NCI-H526 treated with DMSO at 0.1 percent for 48 hours (cell line): ENCODE measurements around the gene RASA3.

ENCODE experiments used
- DNase-seq: peaks from one replicate; lab custom pipeline; 2025; lab: John Stamatoyannopoulos, UW

RASA3 gene

GRCh38 chr13:113967729-113968462 is 164.5 kb downstream of the RASA3 start:
- no peak for DNase-seq

- no peak for DNase-seq
Measured at GRCh38 chr13:113967206-113967720, 165.2 kb downstream of the RASA3 start.

GRCh38 chr13:113965968-113966884 is 166.2 kb downstream of the RASA3 start:
- DNase-seq: no peak

- no peak for DNase-seq
Measured at GRCh38 chr13:113965383-113965874, 167.0 kb downstream of the RASA3 start.

GRCh38 chr13:113964251-113964995 is 168.0 kb downstream of the RASA3 start:
- no peak for DNase-seq

GRCh38 chr13:113963376-113963775 is 169.0 kb downstream of the RASA3 start:
- no peak for DNase-seq

- no peak for DNase-seq
Measured at GRCh38 chr13:113962975-113963374, 169.4 kb downstream of the RASA3 start.

- DNase-seq: no peak
Measured at GRCh38 chr13:113962386-113962785, 170.0 kb downstream of the RASA3 start.

- DNase-seq: no peak
Measured at GRCh38 chr13:113960276-113960948, 172.0 kb downstream of the RASA3 start.

- no peak for DNase-seq
Measured at GRCh38 chr13:113959198-113959597, 173.2 kb downstream of the RASA3 start.

GRCh38 chr13:113958373-113958772 is 174.1 kb downstream of the RASA3 start:
- no peak for DNase-seq

- DNase-seq: no peak
Measured at GRCh38 chr13:113956571-113956970, 175.9 kb downstream of the RASA3 start.

- DNase-seq: no peak
Measured at GRCh38 chr13:113955691-113956090, 176.7 kb downstream of the RASA3 start.

GRCh38 chr13:113955235-113955634 is 177.2 kb downstream of the RASA3 start:
- DNase-seq: no peak

- DNase-seq: no peak
Measured at GRCh38 chr13:113954046-113954835, 178.2 kb downstream of the RASA3 start.

- DNase-seq: no peak
Measured at GRCh38 chr13:113953561-113953960, 178.9 kb downstream of the RASA3 start.

GRCh38 chr13:113952983-113953520 is 179.4 kb downstream of the RASA3 start:
- DNase-seq: no peak

GRCh38 chr13:113952151-113952982 is 180.1 kb downstream of the RASA3 start:
- no peak for DNase-seq

GRCh38 chr13:113951246-113951999 is 181.0 kb downstream of the RASA3 start:
- peak; percentile 65 for DNase-seq
